BE2C (cell line): Measurements from ENCODE around the gene RPP25.
A peak's percentile ranks its signal among the peaks of the same experiment; 100 is the strongest.
"Not testable (repeated sequence)": the region's sequence is repeated elsewhere in the genome, so short reads cannot be mapped to it uniquely, and the experiment has no call there.

Experiments
- DNase-seq: peaks from one replicate; pipeline ENCODE4 v3.0.0-alpha.2; 2020
- H3K27me3 ChIP-seq: fragments of 250-450 bp; sonication (Bioruptor Pico); 2 replicates; pipeline ENCODE4 v1.5.1; 2020; ENCODE audit warnings: mild to moderate bottlenecking
- H3K36me3 ChIP-seq: fragments of 250-450 bp; sonication (Bioruptor Pico); 2 replicates; pipeline ENCODE4 v1.5.1; 2020; ENCODE audit warnings: mild to moderate bottlenecking
- H3K4me1 ChIP-seq: fragments of 250-450 bp; sonication (Bioruptor Pico); 2 replicates; pipeline ENCODE4 v1.5.1; 2020
- H3K4me3 ChIP-seq: 2 replicates; pipeline ENCODE4 v1.5.1; 2011; ENCODE audit warnings: low read depth, low read length
- H3K9me3 ChIP-seq: fragments of 250-450 bp; sonication (Bioruptor Pico); 2 replicates; pipeline ENCODE4 v1.5.1; 2020
- TF ChIP-seq, protein P1 (sequence below): IDR thresholded peaks from 2 replicates; pipeline ENCODE4 v1.5.1; 2012; ENCODE audit warnings: mild to moderate bottlenecking, low read depth, low read length

Gene RPP25

DNA sequence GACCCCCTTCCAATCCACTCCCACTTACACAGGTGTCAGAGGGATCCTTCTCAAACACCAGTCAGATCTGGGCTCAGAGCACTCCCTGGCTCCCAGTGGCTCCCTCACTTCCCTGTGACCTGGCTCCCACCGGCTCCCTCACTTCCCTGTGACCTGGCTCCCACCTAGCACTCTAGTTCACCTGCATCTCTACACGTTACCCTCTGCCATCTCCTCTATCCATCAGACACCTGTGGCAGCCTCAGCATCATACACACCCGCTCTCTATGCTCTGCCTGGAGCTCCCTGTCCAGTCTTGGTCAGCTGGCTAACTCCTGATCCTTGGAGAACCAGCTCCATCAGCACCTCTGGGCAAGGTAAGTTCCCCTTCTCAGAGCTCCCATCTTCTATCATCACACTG is 5.6 kb downstream of the RPP25 start:
- TF ChIP-seq, protein P1, sequence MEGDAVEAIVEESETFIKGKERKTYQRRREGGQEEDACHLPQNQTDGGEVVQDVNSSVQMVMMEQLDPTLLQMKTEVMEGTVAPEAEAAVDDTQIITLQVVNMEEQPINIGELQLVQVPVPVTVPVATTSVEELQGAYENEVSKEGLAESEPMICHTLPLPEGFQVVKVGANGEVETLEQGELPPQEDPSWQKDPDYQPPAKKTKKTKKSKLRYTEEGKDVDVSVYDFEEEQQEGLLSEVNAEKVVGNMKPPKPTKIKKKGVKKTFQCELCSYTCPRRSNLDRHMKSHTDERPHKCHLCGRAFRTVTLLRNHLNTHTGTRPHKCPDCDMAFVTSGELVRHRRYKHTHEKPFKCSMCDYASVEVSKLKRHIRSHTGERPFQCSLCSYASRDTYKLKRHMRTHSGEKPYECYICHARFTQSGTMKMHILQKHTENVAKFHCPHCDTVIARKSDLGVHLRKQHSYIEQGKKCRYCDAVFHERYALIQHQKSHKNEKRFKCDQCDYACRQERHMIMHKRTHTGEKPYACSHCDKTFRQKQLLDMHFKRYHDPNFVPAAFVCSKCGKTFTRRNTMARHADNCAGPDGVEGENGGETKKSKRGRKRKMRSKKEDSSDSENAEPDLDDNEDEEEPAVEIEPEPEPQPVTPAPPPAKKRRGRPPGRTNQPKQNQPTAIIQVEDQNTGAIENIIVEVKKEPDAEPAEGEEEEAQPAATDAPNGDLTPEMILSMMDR: no peak
- Histone ChIP-seq H3K4me3 (no peak overlapping the region), H3K9me3 (no peaks in the 10 kb centered on the region)

DNA sequence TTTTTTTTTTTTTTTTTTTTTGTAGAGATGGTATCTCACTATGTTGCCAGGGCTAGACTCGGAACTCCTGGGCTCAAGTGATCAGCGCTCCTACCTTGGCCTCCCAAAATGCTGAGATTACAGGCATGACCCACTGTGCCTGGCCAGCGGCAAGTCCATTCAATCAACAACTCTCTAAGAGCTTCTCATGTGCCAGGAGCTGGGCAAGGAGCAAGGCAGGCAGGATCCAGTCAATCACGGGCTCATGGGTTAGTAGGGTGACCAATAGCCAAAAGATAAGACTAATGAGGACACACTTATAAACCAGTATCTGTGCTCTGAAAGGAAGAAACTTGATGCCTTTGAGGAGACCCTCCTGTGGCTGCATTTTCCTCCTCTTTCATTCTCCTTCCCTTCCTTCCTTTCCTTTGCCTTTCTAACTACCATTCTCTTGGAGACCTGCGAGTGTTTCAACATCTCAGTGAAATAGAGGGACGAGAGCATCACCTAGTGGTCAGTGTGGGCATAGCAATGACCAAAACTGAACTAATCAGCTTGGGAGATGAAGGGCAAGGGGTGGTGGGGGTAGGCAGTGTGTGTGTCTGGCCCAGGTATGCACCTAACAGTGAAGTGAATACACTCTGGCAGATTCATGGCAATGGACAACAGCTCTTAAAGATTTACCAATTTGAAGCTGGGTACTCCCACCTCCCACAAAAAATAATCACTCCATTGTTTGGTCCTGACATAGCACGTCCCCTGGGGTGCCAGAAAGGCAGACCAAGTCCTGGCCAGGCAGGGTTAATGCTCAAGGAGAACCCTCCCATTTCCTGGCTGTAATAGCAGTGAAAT is 6.3 kb downstream of the RPP25 start:
- peak; percentile 79 for DNase-seq
- H3K4me1 ChIP-seq: peaks cover 11% of the 10 kb centered on the region
- H3K4me3 ChIP-seq: peak overlapping the region; percentile 34
- H3K9me3 ChIP-seq: no peaks in the 10 kb centered on the region
- no peaks in the 10 kb centered on the region for H3K36me3 ChIP-seq
- no peaks in the 10 kb centered on the region for H3K27me3 ChIP-seq
- TF ChIP-seq, protein P1: peak; percentile 100

More for the DNA sequence above, 5.6 kb downstream of the RPP25 start:
- H3K36me3 ChIP-seq: no peaks in the 10 kb centered on the region
- DNase-seq: no peak
- H3K27me3 ChIP-seq: no peaks in the 10 kb centered on the region
- peaks cover 11% of the 10 kb centered on the region for H3K4me1 ChIP-seq

DNA sequence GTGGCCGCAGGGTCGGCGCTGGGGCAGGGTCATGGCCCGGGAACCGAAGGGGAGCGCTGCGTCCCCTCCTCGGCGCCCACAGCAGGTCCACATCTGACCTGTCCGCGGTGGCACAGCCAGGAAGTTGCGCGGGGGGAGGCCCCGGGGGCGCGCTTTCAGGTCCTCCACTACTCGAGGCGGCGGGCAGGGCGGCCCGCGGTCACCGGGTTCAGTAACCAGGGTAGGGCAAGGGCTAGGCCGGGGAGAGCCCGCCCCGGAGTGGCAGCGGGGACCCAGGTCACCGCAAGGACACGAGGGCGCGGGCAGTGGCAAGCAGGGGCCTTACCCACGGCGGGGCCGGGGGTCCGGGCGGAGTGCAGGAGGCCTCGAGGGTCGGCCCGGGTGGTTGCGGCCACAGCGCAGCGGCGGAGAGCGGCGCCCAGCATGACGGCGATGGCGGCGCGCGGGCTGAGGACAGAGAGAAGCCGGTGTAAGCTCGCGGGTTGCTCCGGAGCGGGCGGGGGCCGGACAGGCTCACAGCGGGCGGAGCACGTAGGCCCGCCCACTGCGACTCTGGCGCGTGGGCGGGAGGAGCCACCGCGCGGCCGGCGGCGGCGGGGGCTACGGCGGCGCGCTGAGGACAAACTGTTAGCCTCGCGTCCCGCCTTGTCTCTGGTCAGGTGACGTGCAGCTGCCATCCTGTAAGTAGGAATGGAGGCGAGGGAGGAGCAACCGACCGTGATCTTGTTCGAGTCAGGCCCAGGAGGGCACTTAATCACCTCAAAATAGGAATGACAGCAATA is 18.8 kb downstream of the RPP25 start, which contains the start of gene COX5A:
Gene COX5A (minus strand): TSS at position 484 of the 782 bp plus-strand sequence. CDS start 59 bp downstream, at position 425.
- H3K36me3 ChIP-seq: peaks cover 8% of the 10 kb centered on the region
- H3K9me3 ChIP-seq: no peaks in the 10 kb centered on the region
- TF ChIP-seq, protein P1: no peak
- peak within 1 kb of the TSS; percentile 80 for H3K4me3 ChIP-seq
- no peaks in the 10 kb centered on the region for H3K4me1 ChIP-seq
- no peaks in the 10 kb centered on the region for H3K27me3 ChIP-seq
- DNase-seq: peak; percentile 95

DNA sequence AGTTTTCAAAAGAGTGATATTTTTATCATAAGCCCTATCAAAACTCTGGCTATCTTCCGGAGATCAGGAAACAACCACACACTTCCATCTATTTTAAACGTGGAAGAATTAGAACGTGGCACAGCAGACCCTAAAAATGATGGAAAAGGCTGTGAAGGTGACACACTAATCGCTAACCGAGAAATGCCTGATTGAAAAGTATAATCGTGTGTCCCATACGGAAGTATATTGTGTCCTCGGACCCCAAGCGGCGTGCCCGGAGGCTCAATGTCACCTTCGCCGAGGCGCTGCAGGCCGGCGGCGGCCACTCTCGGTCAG is 19.3 kb downstream of the RPP25 start:
- TF ChIP-seq, protein P1: no peak
- Histone ChIP-seq H3K9me3 (no peaks in the 10 kb centered on the region), H3K27me3 (no peaks in the 10 kb centered on the region), H3K4me1 (no peaks in the 10 kb centered on the region), H3K4me3 (peak overlapping the region; percentile 80), H3K36me3 (peaks cover 12% of the 10 kb centered on the region)
- no peak for DNase-seq

DNA sequence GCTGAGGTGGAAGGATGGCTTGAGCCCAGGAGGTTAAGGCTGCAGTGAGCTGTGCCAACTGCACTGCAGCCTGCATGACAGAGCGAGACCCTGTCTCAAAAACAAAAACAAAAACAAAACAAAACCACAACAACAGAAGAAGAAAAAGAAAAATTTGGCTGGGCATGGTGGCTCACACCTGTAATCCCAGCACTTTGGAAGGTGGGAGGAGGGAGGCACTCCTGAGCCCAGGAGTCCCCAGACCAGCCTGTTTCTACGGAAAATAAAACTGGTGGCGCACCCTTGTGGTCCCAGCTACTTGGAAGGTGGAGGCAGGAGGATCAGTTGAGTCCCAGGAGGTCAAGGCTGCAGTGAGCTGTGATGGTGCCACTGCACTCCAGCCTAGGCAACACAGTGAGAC is 21.4 kb downstream of the RPP25 start:
- H3K27me3 ChIP-seq, H3K4me3 ChIP-seq, H3K9me3 ChIP-seq, H3K4me1 ChIP-seq: not testable (repeated sequence)
- H3K36me3 ChIP-seq: peaks cover 24% of the 10 kb centered on the region
- TF ChIP-seq, protein P1: peak; percentile 39
- DNase-seq: peak; percentile 40
